ENCODE data around the gene NTSR1.

GRCh38 chr20:62787321-62787720 lies 78.7 kb downstream of the NTSR1 start:
- TF ChIP-seq CTCF (IDR thresholded peaks at IDR 0.05) = no peak
- TF ChIP-seq EZH2 (IDR thresholded peaks at IDR 0.05; ENCODE audit: borderline replicate concordance, insufficient read depth, low read depth, low read length, poor library complexity, severe bottlenecking) = no peak

All from B cell (primary cell).